ENCODE results near the gene RPN2. TPM values are rescaled to one million over a fixed set of nuclear protein-coding genes. Genes with fewer than 3 reads are reported as not detected.

RPN2 gene
- total and polyA plus RNA-seq, 2 of the 13 experiments (the other 11 are each of a cell fraction or from before 2014, with no cell fraction given), result 587 to 1,818 TPM

- TF ChIP-seq MAFK (conservative IDR thresholded peaks at IDR 0.05 in 1 of 2, IDR thresholded peaks at IDR 0.05 in 1 of 2; ENCODE audit: low read length in 2 of 2) (no peak), HOXA5 (CRISPR knock-in tag; IDR thresholded peaks at IDR 0.05) (no peak), PCBP2 (optimal IDR thresholded peaks at IDR 0.05; ENCODE audit: low read depth, low read length, poor library complexity, severe bottlenecking) (peak; percentile 64), MED1 (CRISPR knock-in tag; IDR thresholded peaks at IDR 0.05) (no peak), CERS6 (CRISPR knock-in tag; IDR thresholded peaks at IDR 0.05) (no peak), FUBP1 (CRISPR knock-in tag; IDR thresholded peaks at IDR 0.05; ENCODE audit: borderline replicate concordance) (no peak), MYPOP (CRISPR knock-in tag; IDR thresholded peaks at IDR 0.05) (no peak), ONECUT2 (CRISPR knock-in tag; IDR thresholded peaks at IDR 0.05) (no peak), ZNF781 (CRISPR knock-in tag; IDR thresholded peaks at IDR 0.05; ENCODE audit: borderline replicate concordance, not compliant biosample characterization) (no peak), BCL3 (CRISPR knock-in tag; IDR thresholded peaks at IDR 0.05) (no peak)
Measured at GRCh38 chr20:37273988-37274387, 94.9 kb downstream of the RPN2 start (continued).

Measured in HepG2 (cell line).